ENCODE results near the gene RNF224. TPM values are rescaled to one million over a fixed set of nuclear protein-coding genes. Genes with fewer than 3 reads are reported as not detected.

RNF224 gene
- total RNA-seq, 1 donor from 2014 or later, result not detected

- Histone ChIP-seq H3K9ac (ENCODE audit: low read depth in 1 of 3, low read length in 3 of 3) (peak overlapping the region in 2 of 3 donors; percentile 8 to 69), H3K27ac (ENCODE audit: low read depth, low read length) (no peak overlapping the region), H3K4me1 (ENCODE audit: control insufficient read depth in 3 of 3, insufficient read depth in 3 of 3, low read length in 3 of 3) (peaks cover 33 to 59% (median 53%) of the 10 kb centered on the region in 3 donors), H3K9me3 (ENCODE audit: control insufficient read depth in 3 of 3, low read length in 3 of 3) (no peaks in the 10 kb centered on the region), H3K36me3 (ENCODE audit: control insufficient read depth in 3 of 3, insufficient read depth in 3 of 3, low read length in 3 of 3) (peaks cover 18 to 24% (median 20%) of the 10 kb centered on the region in 3 donors), H3K4me3 (ENCODE audit: low read length in 3 of 3) (no peak overlapping the region), H3K27me3 (ENCODE audit: control insufficient read depth in 3 of 3, insufficient read depth in 3 of 3, low read length in 3 of 3) (peaks cover 0 to 2% (median 0%) of the 10 kb centered on the region in 3 donors)
Observed at GRCh38 chr9:137244486-137245449, 17.5 kb downstream of the RNF224 start.

GRCh38 chr9:137245450-137246421 lies 18.4 kb downstream of the RNF224 start:
- Histone ChIP-seq H3K9ac (ENCODE audit: low read depth in 1 of 3, low read length in 3 of 3) (peak overlapping the region in 1 of 3 donors; percentile 25), H3K4me3 (ENCODE audit: low read length in 3 of 3) (no peak overlapping the region), H3K27ac (ENCODE audit: low read depth, low read length) (no peak overlapping the region), H3K27me3 (ENCODE audit: control insufficient read depth in 3 of 3, insufficient read depth in 3 of 3, low read length in 3 of 3) (peaks cover 0 to 2% (median 0%) of the 10 kb centered on the region in 3 donors), H3K9me3 (ENCODE audit: control insufficient read depth in 3 of 3, low read length in 3 of 3) (no peaks in the 10 kb centered on the region), H3K4me1 (ENCODE audit: control insufficient read depth in 3 of 3, insufficient read depth in 3 of 3, low read length in 3 of 3) (peaks cover 31 to 65% (median 54%) of the 10 kb centered on the region in 3 donors), H3K36me3 (ENCODE audit: control insufficient read depth in 3 of 3, insufficient read depth in 3 of 3, low read length in 3 of 3) (peaks cover 18 to 24% (median 20%) of the 10 kb centered on the region in 3 donors)

- peak overlapping the region in 2 of 3 donors; percentile 22 to 66 for H3K9ac ChIP-seq (ENCODE audit: low read depth in 1 of 3, low read length in 3 of 3)
- H3K4me3 ChIP-seq (ENCODE audit: low read length in 3 of 3), result peak overlapping the region in 2 of 3 donors; percentile 29 to 35
- H3K36me3 ChIP-seq (ENCODE audit: control insufficient read depth in 3 of 3, insufficient read depth in 3 of 3, low read length in 3 of 3), result peaks cover 14 to 17% (median 15%) of the 10 kb centered on the region in 3 donors
- peaks cover 26 to 60% (median 50%) of the 10 kb centered on the region in 3 donors for H3K4me1 ChIP-seq (ENCODE audit: control insufficient read depth in 3 of 3, insufficient read depth in 3 of 3, low read length in 3 of 3)
- no peaks in the 10 kb centered on the region for H3K9me3 ChIP-seq (ENCODE audit: control insufficient read depth in 3 of 3, low read length in 3 of 3)
- no peak overlapping the region for H3K27ac ChIP-seq (ENCODE audit: low read depth, low read length)
- peaks cover 0 to 2% (median 0%) of the 10 kb centered on the region in 3 donors for H3K27me3 ChIP-seq (ENCODE audit: control insufficient read depth in 3 of 3, insufficient read depth in 3 of 3, low read length in 3 of 3)
Observed at GRCh38 chr9:137247135-137247915, 20.0 kb downstream of the RNF224 start.

- Histone ChIP-seq H3K9me3 (ENCODE audit: control insufficient read depth in 3 of 3, low read length in 3 of 3) (no peaks in the 10 kb centered on the region), H3K36me3 (ENCODE audit: control insufficient read depth in 3 of 3, insufficient read depth in 3 of 3, low read length in 3 of 3) (peaks cover 10 to 11% (median 10%) of the 10 kb centered on the region in 3 donors), H3K4me1 (ENCODE audit: control insufficient read depth in 3 of 3, insufficient read depth in 3 of 3, low read length in 3 of 3) (peaks cover 21 to 55% (median 44%) of the 10 kb centered on the region in 3 donors), H3K9ac (ENCODE audit: low read depth in 1 of 3, low read length in 3 of 3) (peak overlapping the region in 1 of 3 donors; percentile 66), H3K4me3 (ENCODE audit: low read length in 3 of 3) (no peak overlapping the region), H3K27ac (ENCODE audit: low read depth, low read length) (no peak overlapping the region), H3K27me3 (ENCODE audit: control insufficient read depth in 3 of 3, insufficient read depth in 3 of 3, low read length in 3 of 3) (peaks cover 0 to 2% (median 0%) of the 10 kb centered on the region in 3 donors)
Observed at GRCh38 chr9:137247916-137248175, 20.5 kb downstream of the RNF224 start.

- Histone ChIP-seq H3K36me3 (ENCODE audit: control insufficient read depth in 3 of 3, insufficient read depth in 3 of 3, low read length in 3 of 3) (no peaks in the 10 kb centered on the region), H3K4me3 (ENCODE audit: low read length in 3 of 3) (no peak overlapping the region), H3K27me3 (ENCODE audit: control insufficient read depth in 3 of 3, insufficient read depth in 3 of 3, low read length in 3 of 3) (peaks cover 0 to 2% (median 0%) of the 10 kb centered on the region in 3 donors), H3K27ac (ENCODE audit: low read depth, low read length) (no peak overlapping the region), H3K9me3 (ENCODE audit: control insufficient read depth in 3 of 3, low read length in 3 of 3) (no peaks in the 10 kb centered on the region), H3K9ac (ENCODE audit: low read depth in 1 of 3, low read length in 3 of 3) (peak overlapping the region in 2 of 3 donors; percentile 33 to 43), H3K4me1 (ENCODE audit: control insufficient read depth in 3 of 3, insufficient read depth in 3 of 3, low read length in 3 of 3) (peaks cover 15 to 39% (median 30%) of the 10 kb centered on the region in 3 donors)
Observed at GRCh38 chr9:137250329-137251193, 23.3 kb downstream of the RNF224 start.

- Histone ChIP-seq H3K36me3 (ENCODE audit: control insufficient read depth in 3 of 3, insufficient read depth in 3 of 3, low read length in 3 of 3) (peaks cover 0 to under 1% (median under 1%) of the 10 kb centered on the region in 3 donors), H3K4me3 (ENCODE audit: low read length in 3 of 3) (no peak within 1 kb of the TSS), H3K27ac (ENCODE audit: low read depth, low read length) (no peak within 1 kb of the TSS), H3K4me1 (ENCODE audit: control insufficient read depth in 3 of 3, insufficient read depth in 3 of 3, low read length in 3 of 3) (peaks cover 20 to 39% (median 33%) of the 10 kb centered on the region in 3 donors), H3K9me3 (ENCODE audit: control insufficient read depth in 3 of 3, low read length in 3 of 3) (no peaks in the 10 kb centered on the region), H3K27me3 (ENCODE audit: control insufficient read depth in 3 of 3, insufficient read depth in 3 of 3, low read length in 3 of 3) (peaks cover 0 to 2% (median 0%) of the 10 kb centered on the region in 3 donors), H3K9ac (ENCODE audit: low read depth in 1 of 3, low read length in 3 of 3) (peak within 1 kb of the TSS in 2 of 3 donors; percentile 33 to 43)
Observed at GRCh38 chr9:137251194-137251461, 23.8 kb downstream of the RNF224 start, which contains the start of gene STPG3. STPG3 (plus strand) TSS chr9:137251286; CDS start chr9:137251287, 1 bp downstream.

- no peak overlapping the region for H3K9ac ChIP-seq (ENCODE audit: low read depth in 1 of 3, low read length in 3 of 3)
Observed at GRCh38 chr9:137251490-137252268, 24.4 kb downstream of the RNF224 start.

More at GRCh38 chr9:137251490-137252268, 24.4 kb downstream of the RNF224 start:
- H3K4me1 ChIP-seq (ENCODE audit: control insufficient read depth in 3 of 3, insufficient read depth in 3 of 3, low read length in 3 of 3), result peaks cover 25 to 43% (median 38%) of the 10 kb centered on the region in 3 donors
- no peak overlapping the region for H3K27ac ChIP-seq (ENCODE audit: low read depth, low read length)
- no peak overlapping the region for H3K4me3 ChIP-seq (ENCODE audit: low read length in 3 of 3)
- peaks cover 2 to 6% (median 6%) of the 10 kb centered on the region in 3 donors for H3K36me3 ChIP-seq (ENCODE audit: control insufficient read depth in 3 of 3, insufficient read depth in 3 of 3, low read length in 3 of 3)
- peaks cover 0 to 2% (median 0%) of the 10 kb centered on the region in 3 donors for H3K27me3 ChIP-seq (ENCODE audit: control insufficient read depth in 3 of 3, insufficient read depth in 3 of 3, low read length in 3 of 3)
- H3K9me3 ChIP-seq (ENCODE audit: control insufficient read depth in 3 of 3, low read length in 3 of 3), result no peaks in the 10 kb centered on the region

All from skeletal muscle tissue (tissue), 4 donors.